Measurements from ENCODE around the gene TMEM234. TPM values are rescaled to one million over a fixed set of nuclear protein-coding genes. Genes with fewer than 3 reads are reported as not detected.

The TMEM234 gene
- total RNA-seq, 1 donor from 2014 or later, result 27.9 TPM

DNA sequence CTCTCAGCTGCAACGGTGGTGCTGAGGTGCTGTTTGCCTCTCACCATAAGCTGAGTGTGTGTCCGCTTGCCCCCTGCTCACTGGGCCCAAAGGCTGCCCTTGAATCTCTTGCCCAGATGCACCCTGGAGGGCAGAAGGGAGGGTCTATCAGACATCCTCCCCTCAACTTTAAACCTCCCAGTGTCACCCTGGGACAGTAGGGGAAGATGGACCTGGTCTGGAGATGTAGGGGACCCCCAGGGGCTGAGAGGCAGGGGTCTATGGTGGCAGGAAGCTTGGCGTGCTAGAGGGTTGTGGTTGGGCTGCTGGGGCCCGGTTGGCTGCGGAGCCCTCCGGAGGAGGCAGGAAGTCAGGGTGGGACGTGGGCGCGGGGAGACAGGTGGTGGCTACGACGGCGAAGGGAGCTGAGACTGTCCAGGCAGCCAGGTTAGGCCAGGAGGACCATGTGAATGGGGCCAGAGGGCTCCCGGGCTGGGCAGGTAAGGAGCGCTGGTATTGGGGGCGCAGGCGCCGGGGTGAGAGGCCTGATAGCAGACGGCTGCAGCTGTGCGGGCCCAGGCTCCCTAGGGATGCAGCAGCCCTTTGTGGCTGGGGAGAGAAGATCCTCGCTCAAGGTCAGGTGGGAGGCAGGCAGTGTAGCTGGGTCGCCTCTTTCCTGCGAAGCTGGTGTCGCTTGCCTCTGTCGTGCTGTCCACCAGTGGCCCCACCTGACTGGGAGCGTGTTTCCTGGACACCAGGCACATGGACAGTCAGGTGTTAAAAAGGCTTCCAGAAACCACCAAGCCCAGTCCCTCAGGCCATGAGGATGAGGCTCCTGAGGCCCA, 29.0 kb upstream of the TMEM234 start, which contains the start of gene LCK:
LCK (plus strand) TSS at position 373 of the 824 bp plus-strand sequence. CDS start 23,065 bp downstream, outside the sequence.
- no peak within 1 kb of the TSS for H3K4me3 Mint-ChIP-seq (ENCODE audit: unreplicated experiment)
- H3K27ac Mint-ChIP-seq (ENCODE audit: unreplicated experiment), result no peak within 1 kb of the TSS
- H3K27me3 Mint-ChIP-seq (ENCODE audit: unreplicated experiment), result no peaks in the 10 kb centered on the region
- no peaks in the 10 kb centered on the region for H3K9me3 Mint-ChIP-seq (ENCODE audit: unreplicated experiment)
- H3K36me3 Mint-ChIP-seq (ENCODE audit: unreplicated experiment), result no peaks in the 10 kb centered on the region
- H3K4me1 Mint-ChIP-seq (ENCODE audit: unreplicated experiment), result peaks cover 28% of the 10 kb centered on the region
- TF ChIP-seq, protein P1, sequence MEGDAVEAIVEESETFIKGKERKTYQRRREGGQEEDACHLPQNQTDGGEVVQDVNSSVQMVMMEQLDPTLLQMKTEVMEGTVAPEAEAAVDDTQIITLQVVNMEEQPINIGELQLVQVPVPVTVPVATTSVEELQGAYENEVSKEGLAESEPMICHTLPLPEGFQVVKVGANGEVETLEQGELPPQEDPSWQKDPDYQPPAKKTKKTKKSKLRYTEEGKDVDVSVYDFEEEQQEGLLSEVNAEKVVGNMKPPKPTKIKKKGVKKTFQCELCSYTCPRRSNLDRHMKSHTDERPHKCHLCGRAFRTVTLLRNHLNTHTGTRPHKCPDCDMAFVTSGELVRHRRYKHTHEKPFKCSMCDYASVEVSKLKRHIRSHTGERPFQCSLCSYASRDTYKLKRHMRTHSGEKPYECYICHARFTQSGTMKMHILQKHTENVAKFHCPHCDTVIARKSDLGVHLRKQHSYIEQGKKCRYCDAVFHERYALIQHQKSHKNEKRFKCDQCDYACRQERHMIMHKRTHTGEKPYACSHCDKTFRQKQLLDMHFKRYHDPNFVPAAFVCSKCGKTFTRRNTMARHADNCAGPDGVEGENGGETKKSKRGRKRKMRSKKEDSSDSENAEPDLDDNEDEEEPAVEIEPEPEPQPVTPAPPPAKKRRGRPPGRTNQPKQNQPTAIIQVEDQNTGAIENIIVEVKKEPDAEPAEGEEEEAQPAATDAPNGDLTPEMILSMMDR (IDR thresholded peaks at IDR 0.05), result no peak
- no peak for DNase-seq (ENCODE audit: extremely low spot score, unreplicated experiment)

DNA sequence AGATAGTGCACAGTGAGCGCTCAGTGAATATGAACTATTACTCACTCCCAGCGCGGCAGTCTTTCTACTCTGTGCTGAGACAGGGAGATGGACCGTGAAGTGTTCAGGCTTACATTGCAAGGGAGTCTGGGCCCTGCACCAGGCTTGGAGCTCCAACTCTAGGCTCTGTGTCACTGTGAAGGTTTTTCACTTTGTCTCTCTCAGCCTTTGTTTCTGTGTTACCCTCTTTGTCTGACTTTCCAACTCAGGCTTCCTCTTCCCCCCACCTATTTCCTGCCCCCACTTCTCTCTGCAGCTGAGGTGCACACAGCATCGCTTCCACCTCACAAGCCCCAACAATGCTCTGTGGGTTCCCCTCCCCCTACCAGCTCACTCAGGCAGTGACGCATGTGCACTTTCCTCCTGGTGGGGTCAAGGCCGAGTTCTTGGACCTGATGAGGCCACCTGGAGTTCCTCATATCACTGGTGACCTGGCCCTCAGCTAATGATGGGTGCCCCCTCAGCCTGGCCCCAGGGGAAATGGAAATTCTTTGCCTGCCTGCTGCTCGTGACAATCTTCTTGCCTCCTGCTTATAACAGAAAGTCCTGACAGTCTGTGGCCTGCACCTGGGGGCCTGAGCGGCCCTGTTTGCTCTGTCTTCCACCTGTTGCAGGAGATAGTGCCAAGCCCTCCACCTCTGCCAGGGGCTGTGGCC, 27.8 kb upstream of the TMEM234 start:
- TF ChIP-seq, protein P1 (IDR thresholded peaks at IDR 0.05), result no peak
- Mint-ChIP-seq H3K9me3 (ENCODE audit: unreplicated experiment) (no peaks in the 10 kb centered on the region), H3K4me1 (ENCODE audit: unreplicated experiment) (peaks cover 31% of the 10 kb centered on the region), H3K36me3 (ENCODE audit: unreplicated experiment) (no peaks in the 10 kb centered on the region), H3K27me3 (ENCODE audit: unreplicated experiment) (no peaks in the 10 kb centered on the region), H3K27ac (ENCODE audit: unreplicated experiment) (no peak overlapping the region), H3K4me3 (ENCODE audit: unreplicated experiment) (no peak overlapping the region)
- DNase-seq (ENCODE audit: extremely low spot score, unreplicated experiment), result no peak

DNA sequence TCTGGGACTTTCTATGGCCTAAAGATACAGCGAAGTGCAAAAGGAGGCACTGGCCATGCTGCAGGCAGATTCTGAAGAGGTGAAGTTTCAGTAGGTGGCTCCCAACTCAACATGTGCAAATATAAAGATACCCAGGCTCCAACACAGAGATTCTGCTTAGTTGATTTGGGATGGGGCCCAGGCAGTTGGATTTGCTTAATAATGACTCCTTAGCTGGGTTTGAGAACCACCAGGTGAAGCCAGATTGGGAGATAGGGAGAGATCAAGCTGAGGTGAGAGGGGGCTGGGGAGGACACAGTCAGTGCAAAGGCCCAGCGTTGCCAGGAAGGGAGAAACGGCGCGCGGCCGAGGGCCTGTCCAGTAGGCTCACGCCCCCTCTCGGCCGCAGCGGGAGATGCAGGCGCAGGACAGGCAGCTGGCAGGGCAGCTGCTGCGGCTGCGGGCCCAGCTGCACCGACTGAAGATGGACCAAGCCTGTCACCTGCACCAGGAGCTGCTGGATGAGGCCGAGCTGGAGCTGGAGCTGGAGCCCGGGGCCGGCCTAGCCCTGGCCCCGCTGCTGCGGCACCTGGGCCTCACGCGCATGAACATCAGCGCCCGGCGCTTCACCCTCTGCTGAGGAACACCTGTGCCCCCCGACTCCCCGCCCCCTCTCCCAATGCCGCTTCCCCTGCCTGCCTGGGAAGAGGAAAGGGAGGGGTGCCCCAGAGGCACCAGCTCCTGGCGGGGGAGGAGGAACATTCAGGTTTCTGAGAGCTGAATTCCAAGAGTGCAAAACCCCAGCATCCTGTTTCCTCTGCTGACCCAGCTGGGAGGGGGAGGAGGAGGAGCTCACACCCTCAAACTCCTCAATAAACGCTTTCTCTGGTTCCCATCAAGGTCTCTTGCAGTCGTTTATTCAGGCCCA, 26.1 kb upstream of the TMEM234 start:
- TF ChIP-seq, protein P1 (IDR thresholded peaks at IDR 0.05), result peak; percentile 82
- Mint-ChIP-seq H3K4me1 (ENCODE audit: unreplicated experiment) (peaks cover 31% of the 10 kb centered on the region), H3K36me3 (ENCODE audit: unreplicated experiment) (no peaks in the 10 kb centered on the region), H3K4me3 (ENCODE audit: unreplicated experiment) (no peak overlapping the region), H3K27ac (ENCODE audit: unreplicated experiment) (peak overlapping the region; percentile 23), H3K27me3 (ENCODE audit: unreplicated experiment) (no peaks in the 10 kb centered on the region), H3K9me3 (ENCODE audit: unreplicated experiment) (no peaks in the 10 kb centered on the region)
- peak; percentile 91 for DNase-seq (ENCODE audit: extremely low spot score, unreplicated experiment)

DNA sequence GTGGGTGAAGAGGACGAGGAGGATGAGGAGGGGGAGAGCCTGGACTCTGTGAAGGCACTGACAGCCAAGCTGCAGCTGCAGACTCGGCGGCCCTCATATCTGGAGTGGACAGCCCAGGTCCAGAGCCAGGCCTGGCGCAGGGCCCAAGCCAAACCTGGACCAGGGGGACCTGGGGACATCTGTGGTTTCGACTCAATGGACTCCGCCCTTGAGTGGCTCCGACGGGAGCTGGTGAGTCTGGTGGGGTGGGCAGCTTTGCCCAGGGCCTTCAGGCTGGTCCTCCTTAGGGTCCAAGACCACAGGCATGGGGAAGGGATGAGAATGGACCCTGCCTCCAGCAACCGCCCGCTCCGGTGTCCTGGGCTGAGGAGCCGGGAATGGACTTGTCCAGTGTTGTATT, 25.3 kb upstream of the TMEM234 start:
- DNase-seq (ENCODE audit: extremely low spot score, unreplicated experiment), result no peak
- Mint-ChIP-seq H3K27me3 (ENCODE audit: unreplicated experiment) (no peaks in the 10 kb centered on the region), H3K4me1 (ENCODE audit: unreplicated experiment) (peaks cover 35% of the 10 kb centered on the region), H3K4me3 (ENCODE audit: unreplicated experiment) (no peak overlapping the region), H3K9me3 (ENCODE audit: unreplicated experiment) (no peaks in the 10 kb centered on the region), H3K36me3 (ENCODE audit: unreplicated experiment) (no peaks in the 10 kb centered on the region), H3K27ac (ENCODE audit: unreplicated experiment) (peak overlapping the region; percentile 68)
- TF ChIP-seq, protein P1 (IDR thresholded peaks at IDR 0.05), result no peak

Data from osteocyte (in vitro differentiated cells).